T-cell (primary cell): ENCODE measurements around the gene CROCC. TPM values are rescaled to one million over a fixed set of nuclear protein-coding genes. Genes with fewer than 3 reads are reported as not detected.
"Not testable (repeated sequence)": the region's sequence is repeated elsewhere in the genome, so short reads cannot be mapped to it uniquely, and the experiment has no call there.

Source experiments
- ATAC-seq, 4 experiments: fragments of 200-7000 bp in 3 of 4; fragments of 150-1000 bp in 1 of 4; cut with Tn5 transposase; replicated peaks in 1 of 4; 1 replicate in 3 of 4; 2 replicates in 1 of 4; pipeline ENCODE4 v1.10.0; 2021; ENCODE audit warnings: moderate library complexity in 3 of 4, mild to moderate bottlenecking in 2 of 4, moderate number of reproducible peaks in 1 of 4
- CTCF ChIA-PET, 2 donors: fragments of 300-600 bp; sonication (Branson Sonifier 250); formaldehyde crosslinking; loops; one replicate each; lab custom pipeline; 2022; ENCODE audit warnings: antibody characterized with exemption in 2 of 2; lab: Charles Lee
- POLR2A ChIA-PET, 2 donors: fragments of 300-600 bp; sonication (Branson Sonifier 250); formaldehyde crosslinking; loops; one replicate each; lab custom pipeline; 2022; ENCODE audit warnings: antibody characterized with exemption in 2 of 2; lab: Charles Lee
- DNase-seq, 35 experiments: peaks; one replicate each; pipeline versions ENCODE4 v3.0.0 to v3.0.0-alpha.2; 2013 to 2023
- H3K27ac ChIP-seq: one replicate; pipeline ENCODE4 v1.5.1; 2013; ENCODE audit warnings: low read length
- H3K27me3 ChIP-seq, 2 experiments: replicated peaks in 1 of 2; 1 replicate in 1 of 2; 2 replicates in 1 of 2; pipeline versions ENCODE4 v1.6.1 to v1.7.0; 2013; ENCODE audit warnings: low read length in 1 of 2, mixed read lengths in 1 of 2; ENCODE audit not compliant: control insufficient read depth in 2 of 2, insufficient read depth in 2 of 2; ENCODE audit errors: extremely low read depth in 1 of 2
- H3K36me3 ChIP-seq, 2 donors: 1 replicate in 1 of 2; 2 replicates in 1 of 2; pipeline versions ENCODE4 v1.6.1 to v1.7.0; 2013; ENCODE audit warnings: low read length in 1 of 2; ENCODE audit not compliant: control insufficient read depth in 2 of 2, insufficient read depth in 1 of 2; ENCODE audit errors: extremely low read depth in 1 of 2
- H3K4me1 ChIP-seq, 2 experiments: 1 replicate in 1 of 2; 2 replicates in 1 of 2; pipeline versions ENCODE4 v1.6.1 to v1.7.0; 2013; ENCODE audit warnings: low read length in 2 of 2, mixed read lengths in 1 of 2; ENCODE audit not compliant: insufficient read depth in 2 of 2, control insufficient read depth in 1 of 2; ENCODE audit errors: extremely low read depth in 1 of 2
- H3K4me3 ChIP-seq, 2 donors: 1 replicate in 1 of 2; 2 replicates in 1 of 2; pipeline versions ENCODE4 v1.5.1 to v1.7.0; 2013; ENCODE audit warnings: mild to moderate bottlenecking in 2 of 2, low read length in 1 of 2, moderate library complexity in 1 of 2; ENCODE audit not compliant: control insufficient read depth in 1 of 2; ENCODE audit errors: extremely low read depth in 1 of 2
- H3K9me3 ChIP-seq: 2 replicates; pipeline ENCODE4 v1.7.0; 2013
- H3K27ac Mint-ChIP-seq, 2 donors: one replicate each; pipeline ENCODE4 v1.8.0; 2020 to 2021; ENCODE audit warnings: mild to moderate bottlenecking in 2 of 2, mixed read lengths in 2 of 2
- H3K27me3 Mint-ChIP-seq, 2 donors: one replicate each; pipeline ENCODE4 v1.8.0; 2021 to 2022; ENCODE audit warnings: mixed read lengths in 2 of 2
- H3K36me3 Mint-ChIP-seq: one replicate; pipeline ENCODE4 v1.8.0; 2021; ENCODE audit warnings: mixed read lengths
- H3K4me1 Mint-ChIP-seq, 3 donors: one replicate each; pipeline ENCODE4 v1.8.0; 2020 to 2022; ENCODE audit warnings: mixed read lengths in 3 of 3, mild to moderate bottlenecking in 1 of 3
- H3K4me3 Mint-ChIP-seq, 3 donors: one replicate each; pipeline ENCODE4 v1.8.0; 2020 to 2022; ENCODE audit warnings: mild to moderate bottlenecking in 3 of 3, mixed read lengths in 3 of 3, moderate library complexity in 3 of 3
- H3K9me3 Mint-ChIP-seq, 3 donors: one replicate each; pipeline ENCODE4 v1.8.0; 2020 to 2022; ENCODE audit warnings: mixed read lengths in 3 of 3
- WGBS: methylation state at CpG from one replicate; pipeline ENCODE4 v1.1.5; 2013; ENCODE audit warnings: missing lambda C conversion rate; ENCODE audit not compliant: insufficient coverage; 5-methylcytosine and 5-hydroxymethylcytosine counted together
- total RNA-seq, 35 experiments: library from RNA in 6 of 35; stranded (reverse) in 6 of 35; fragments of 120-200 nt in 1 of 35; gene quantifications; one replicate each; pipeline versions ENCODE4 v1.2.1 to v1.2.4 and lab custom pipeline; 2013 to 2026

Gene CROCC
- total RNA-seq, 5 donors from 2014 or later (not counting 1 experiment from before 2014, with no cell fraction given), result 59.3 to 104 (median 86.4) TPM

- Mint-ChIP-seq H3K36me3 (peaks cover 17% of the 10 kb centered on the region), H3K4me1 (peaks cover 13 to 19% (median 14%) of the 10 kb centered on the region in 3 donors), H3K27me3 (no peaks in the 10 kb centered on the region), H3K27ac (no peak overlapping the region), H3K9me3 (no peaks in the 10 kb centered on the region), H3K4me3 (peak overlapping the region; percentile 66 to 81 (median 68))
- POLR2A ChIA-PET, result no interaction called here
- Histone ChIP-seq H3K27me3 (no peaks in the 10 kb centered on the region), H3K36me3 (peaks cover 6 to 7% of the 10 kb centered on the region in 2 donors), H3K27ac (no peak overlapping the region), H3K9me3 (no peaks in the 10 kb centered on the region), H3K4me1 (peaks cover 0 to 11% of the 10 kb centered on the region in 2 experiments), H3K4me3 (peak overlapping the region; percentile 37 to 51)
- ATAC-seq (no peak), DNase-seq (no peak)
- CTCF ChIA-PET, result interaction anchor here (0.6 to 1.7 kb wide), 4 partner anchors 10 to 519 kb away, joined by 3 to 9 read pairs (median 4); no protein-coding TSS in a partner anchor
- WGBS, result 91% methylated on average over 7 of the region's 14 CpGs
These were observed 39.8 kb downstream of the CROCC start for GRCh38 chr1:16961297-16962133.

- H3K4me1 Mint-ChIP-seq, result peaks cover 13 to 19% (median 14%) of the 10 kb centered on the region in 3 donors
- 96% methylated on average over 4 of the region's 4 CpGs for WGBS
- peaks cover 7 to 15% of the 10 kb centered on the region in 2 donors for H3K36me3 ChIP-seq
- CTCF ChIA-PET, DNase-seq, H3K27me3 Mint-ChIP-seq, H3K4me3 ChIP-seq, H3K9me3 ChIP-seq, H3K9me3 Mint-ChIP-seq, ATAC-seq, H3K27ac Mint-ChIP-seq, POLR2A ChIA-PET, H3K27ac ChIP-seq, H3K4me3 Mint-ChIP-seq, H3K27me3 ChIP-seq: not testable (repeated sequence)
- peaks cover 0 to 11% of the 10 kb centered on the region in 2 experiments for H3K4me1 ChIP-seq
- peaks cover 22% of the 10 kb centered on the region for H3K36me3 Mint-ChIP-seq
These were observed 42.4 kb downstream of the CROCC start for GRCh38 chr1:16964169-16964568.

GRCh38 chr1:16965486-16966067, 43.8 kb downstream of the CROCC start:
- H3K27ac ChIP-seq, result no peak overlapping the region

GRCh38 chr1:16966282-16966681, 44.6 kb downstream of the CROCC start:
- Mint-ChIP-seq H3K27ac (no peak overlapping the region), H3K9me3 (no peaks in the 10 kb centered on the region), H3K27me3 (no peaks in the 10 kb centered on the region), H3K36me3 (peaks cover 22% of the 10 kb centered on the region), H3K4me3 (no peak overlapping the region), H3K4me1 (peaks cover 6 to 11% (median 6%) of the 10 kb centered on the region in 3 donors)
- Histone ChIP-seq H3K9me3 (no peaks in the 10 kb centered on the region), H3K27ac (no peak overlapping the region), H3K27me3 (no peaks in the 10 kb centered on the region), H3K4me1 (peaks cover 0 to 5% of the 10 kb centered on the region in 2 experiments), H3K36me3 (peaks cover 10 to 15% of the 10 kb centered on the region in 2 donors), H3K4me3 (no peak overlapping the region)
- no peak for ATAC-seq
- 97% methylated on average over 18 of the region's 22 CpGs for WGBS
- POLR2A ChIA-PET, result no interaction called here
- no peak for DNase-seq
- CTCF ChIA-PET, result no interaction called here

More at GRCh38 chr1:16965486-16966067, 43.8 kb downstream of the CROCC start:
- Mint-ChIP-seq H3K4me3 (no peak overlapping the region), H3K4me1 (peaks cover 8 to 13% (median 8%) of the 10 kb centered on the region in 3 donors), H3K9me3 (no peaks in the 10 kb centered on the region), H3K27ac (no peak overlapping the region), H3K36me3 (peaks cover 22% of the 10 kb centered on the region), H3K27me3 (no peaks in the 10 kb centered on the region)
- H3K4me3 ChIP-seq, result no peak overlapping the region
- no peak for DNase-seq
- 91% methylated on average over 8 of the region's 13 CpGs for WGBS
- CTCF ChIA-PET, result no interaction called here
- peaks cover 10 to 15% of the 10 kb centered on the region in 2 donors for H3K36me3 ChIP-seq
- peaks cover 0 to 9% of the 10 kb centered on the region in 2 experiments for H3K4me1 ChIP-seq
- ATAC-seq, result no peak
- H3K27me3 ChIP-seq, result no peaks in the 10 kb centered on the region
- POLR2A ChIA-PET, result no interaction called here
- H3K9me3 ChIP-seq, result no peaks in the 10 kb centered on the region

- no peak overlapping the region for H3K27ac ChIP-seq
- ChIA-PET POLR2A (no interaction called here), CTCF (no interaction called here)
- H3K4me1 Mint-ChIP-seq, result peaks cover 0 to 5% (median 0%) of the 10 kb centered on the region in 3 donors
- H3K9me3 Mint-ChIP-seq, result no peaks in the 10 kb centered on the region
- H3K27me3 ChIP-seq, result no peaks in the 10 kb centered on the region
- no peak for ATAC-seq
- DNase-seq, result no peak
- H3K4me3 ChIP-seq, result no peak overlapping the region
- WGBS, result 29% methylated on average over 1 of the region's 7 CpGs
- no peak overlapping the region for H3K4me3 Mint-ChIP-seq
- peaks cover 22% of the 10 kb centered on the region for H3K36me3 Mint-ChIP-seq
- H3K4me1 ChIP-seq, result no peaks in the 10 kb centered on the region
- H3K27ac Mint-ChIP-seq, result peak overlapping the region in 1 of 2 donors; percentile 52
- no peaks in the 10 kb centered on the region for H3K27me3 Mint-ChIP-seq
- peaks cover 10 to 15% of the 10 kb centered on the region in 2 donors for H3K36me3 ChIP-seq
- H3K9me3 ChIP-seq, result no peaks in the 10 kb centered on the region
These were observed 45.4 kb downstream of the CROCC start for GRCh38 chr1:16967095-16967575.

GRCh38 chr1:16967962-16968361, 46.2 kb downstream of the CROCC start:
- DNase-seq (no peak), ATAC-seq (no peak)
- 94% methylated on average over 21 of the region's 21 CpGs for WGBS
- Histone ChIP-seq H3K9me3 (no peaks in the 10 kb centered on the region), H3K4me1 (no peaks in the 10 kb centered on the region), H3K27ac (no peak overlapping the region), H3K27me3 (no peaks in the 10 kb centered on the region), H3K4me3 (no peak overlapping the region), H3K36me3 (peaks cover 10 to 15% of the 10 kb centered on the region in 2 donors)
- Mint-ChIP-seq H3K27ac (no peak overlapping the region), H3K27me3 (no peaks in the 10 kb centered on the region), H3K4me3 (no peak overlapping the region), H3K36me3 (peaks cover 22% of the 10 kb centered on the region), H3K9me3 (no peaks in the 10 kb centered on the region), H3K4me1 (peaks cover 0 to 5% (median 0%) of the 10 kb centered on the region in 3 donors)
- ChIA-PET POLR2A (no interaction called here), CTCF (no interaction called here)
